Measurements from ENCODE around the gene TRAF3IP3.
"Not testable (repeated sequence)": the region's sequence is repeated elsewhere in the genome, so short reads cannot be mapped to it uniquely, and the experiment has no call there.

The TRAF3IP3 gene

GRCh38 chr1:209786146-209786545, 30.3 kb downstream of the TRAF3IP3 start:
- Histone ChIP-seq H3K4me3 (no peak overlapping the region), H3K4me2 (no peak overlapping the region), H3K9ac (no peak overlapping the region), H4K20me1 (no peaks in the 10 kb centered on the region), H3K27me3 (no peaks in the 10 kb centered on the region), H3K27ac (no peak overlapping the region), H3K4me1 (peaks cover 12 to 25% (median 18%) of the 10 kb centered on the region in 10 experiments), H3K36me3 (peaks cover 0 to 23% (median 20%) of the 10 kb centered on the region in 11 experiments; a peak in 19 of 22 replicates), H3K9me3 (replicated peaks in 1 of 11) (peaks cover 0 to 9% (median 0%) of the 10 kb centered on the region in 11 experiments; a peak in 3 of 22 replicates)
- no peak for TF ChIP-seq Cebpa-rat (IDR thresholded peaks at IDR 0.05)

- Histone ChIP-seq H3K27me3 (no peaks in the 10 kb centered on the region), H3K4me3 (no peak overlapping the region), H3K9me3 (replicated peaks in 1 of 11) (peaks cover 0 to 9% (median 0%) of the 10 kb centered on the region in 11 experiments; a peak in 3 of 22 replicates), H3K27ac (no peak overlapping the region), H3K36me3 (peaks cover 0 to 9% (median 6%) of the 10 kb centered on the region in 11 experiments; a peak in 17 of 22 replicates), H3K9ac (no peak overlapping the region), H4K20me1 (no peaks in the 10 kb centered on the region), H3K4me2 (no peak overlapping the region), H3K4me1 (peaks cover 12 to 23% (median 18%) of the 10 kb centered on the region in 10 experiments)
- TF ChIP-seq Cebpa-rat (IDR thresholded peaks at IDR 0.05) = no peak
Measured at GRCh38 chr1:209787551-209787950, 31.7 kb downstream of the TRAF3IP3 start.

- Histone ChIP-seq H4K20me1 (no peaks in the 10 kb centered on the region), H3K36me3 (no peaks in the 10 kb centered on the region), H3K9ac (no peak overlapping the region), H3K9me3 (replicated peaks in 1 of 11) (peaks cover 0 to 12% (median 0%) of the 10 kb centered on the region in 11 experiments; a peak in 4 of 22 replicates), H3K4me2 (no peak overlapping the region), H3K27ac (no peak overlapping the region), H3K4me1 (peaks cover 0 to 9% (median 6%) of the 10 kb centered on the region in 10 experiments; a peak in 14 of 20 replicates), H3K27me3 (no peaks in the 10 kb centered on the region), H3K4me3 (no peak overlapping the region)
- TF ChIP-seq Cebpa-rat (IDR thresholded peaks at IDR 0.05) = no peak
Measured at GRCh38 chr1:209789245-209789644, 33.4 kb downstream of the TRAF3IP3 start.

GRCh38 chr1:209790286-209791193, 34.7 kb downstream of the TRAF3IP3 start:
- Histone ChIP-seq H3K27me3 (no peaks in the 10 kb centered on the region), H3K4me3 (no peak overlapping the region), H3K4me2 (no peak overlapping the region), H3K9ac (no peak overlapping the region), H4K20me1 (no peaks in the 10 kb centered on the region), H3K36me3 (no peaks in the 10 kb centered on the region), H3K27ac (no peak overlapping the region), H3K4me1 (no peaks in the 10 kb centered on the region; a peak in 1 of 20 replicates), H3K9me3 (replicated peaks in 1 of 11) (peaks cover 0 to 4% (median 0%) of the 10 kb centered on the region in 11 experiments; a peak in 3 of 22 replicates)
- TF ChIP-seq Cebpa-rat (IDR thresholded peaks at IDR 0.05) = no peak

GRCh38 chr1:209791920-209792319, 36.1 kb downstream of the TRAF3IP3 start:
- Histone ChIP-seq H3K4me3 (no peak overlapping the region), H3K4me2 (no peak overlapping the region), H3K27me3 (no peaks in the 10 kb centered on the region), H3K9me3 (replicated peaks in 1 of 11) (peaks cover 0 to 3% (median 0%) of the 10 kb centered on the region in 11 experiments; a peak in 1 of 22 replicates), H3K36me3 (no peaks in the 10 kb centered on the region), H3K4me1 (no peaks in the 10 kb centered on the region), H3K9ac (no peak overlapping the region), H3K27ac (no peak overlapping the region), H4K20me1 (no peaks in the 10 kb centered on the region)
- TF ChIP-seq Cebpa-rat (IDR thresholded peaks at IDR 0.05) = no peak

- not testable (repeated sequence) for H3K4me2 ChIP-seq; H3K9ac ChIP-seq; H3K4me3 ChIP-seq; H3K36me3 ChIP-seq; H4K20me1 ChIP-seq; H3K27ac ChIP-seq; H3K27me3 ChIP-seq; H3K9me3 ChIP-seq (replicated peaks in 1 of 11)
- H3K4me1 ChIP-seq = peaks cover 0 to 11% (median 0%) of the 10 kb centered on the region in 10 experiments; a peak in 8 of 20 replicates
Measured at GRCh38 chr1:209793711-209794110, 37.9 kb downstream of the TRAF3IP3 start.

- peak overlapping the region in 2 of 11 experiments; percentile 27 to 46; a peak in 2 of 22 replicates for H3K4me2 ChIP-seq
- H3K27ac ChIP-seq = no peak overlapping the region
- H3K4me3 ChIP-seq = no peak overlapping the region
- no peaks in the 10 kb centered on the region for H4K20me1 ChIP-seq
- H3K9ac ChIP-seq = no peak overlapping the region
- H3K4me1 ChIP-seq = peaks cover 0 to 11% (median 0%) of the 10 kb centered on the region in 10 experiments; a peak in 8 of 20 replicates
- no peaks in the 10 kb centered on the region for H3K27me3 ChIP-seq
- no peak for TF ChIP-seq Cebpa-rat (IDR thresholded peaks at IDR 0.05)
- H3K36me3 ChIP-seq = no peaks in the 10 kb centered on the region
- H3K9me3 ChIP-seq (replicated peaks in 1 of 11) = peaks cover 0 to 3% (median 0%) of the 10 kb centered on the region in 11 experiments; a peak in 1 of 22 replicates
Measured at GRCh38 chr1:209797978-209798639, 42.3 kb downstream of the TRAF3IP3 start.

GRCh38 chr1:209800984-209801834, 45.4 kb downstream of the TRAF3IP3 start:
- Histone ChIP-seq H3K27ac (no peak overlapping the region), H3K36me3 (no peaks in the 10 kb centered on the region)
- TF ChIP-seq Cebpa-rat (IDR thresholded peaks at IDR 0.05) = no peak

More at GRCh38 chr1:209800984-209801834, 45.4 kb downstream of the TRAF3IP3 start:
- peaks cover 0 to 8% (median 5%) of the 10 kb centered on the region in 11 experiments; a peak in 8 of 22 replicates for H3K9me3 ChIP-seq (replicated peaks in 1 of 11)
- peaks cover 0 to 15% (median 0%) of the 10 kb centered on the region in 10 experiments; a peak in 8 of 20 replicates for H3K4me1 ChIP-seq
- H3K4me2 ChIP-seq = no peak overlapping the region
- H4K20me1 ChIP-seq = no peaks in the 10 kb centered on the region
- H3K27me3 ChIP-seq = no peaks in the 10 kb centered on the region
- H3K4me3 ChIP-seq = no peak overlapping the region
- no peak overlapping the region for H3K9ac ChIP-seq

Measured in BLaER1 treated with 17β-estradiol and CSF1 and Interleukin-3, amounts not matched to agents 10 nM and 100 nM (cell line).